Caki2 (cell line): ENCODE data around the gene CCK. TPM values are rescaled to one million over a fixed set of nuclear protein-coding genes. Genes with fewer than 3 reads are reported as not detected.
"Not testable (repeated sequence)": the region's sequence is repeated elsewhere in the genome, so short reads cannot be mapped to it uniquely, and the experiment has no call there.

Experiments
- DNase-seq: peaks from one replicate; pipeline ENCODE4 v3.0.0-alpha.2; 2015; ENCODE audit warnings: low read depth
- in situ Hi-C: cut with HindIII; loops from 2 replicates; pipeline ENCODE4 v1.10.0; 2016; ENCODE audit warnings: low sequenced_read_pairs, low pct_unique_long_range_greater_than_20kb, mixed read lengths
- total RNA-seq: library from RNA; depleted of rRNA; stranded (reverse); fragments of >200 nt; shearing (Covaris generic); gene quantifications from 2 replicates; pipeline ENCODE4 v1.2.3, GENCODE V29; 2014; ENCODE audit warnings: low replicate concordance; rRNA removed

Gene CCK
- total RNA-seq, result not detected in 2 replicates

GRCh38 chr3:42266085-42266484 lies at the start of gene CCK:
TSS of gene CCK (minus strand) at chr3:42266185. CDS start at chr3:42263630, 2,555 bp downstream.
- in situ Hi-C loops, result no loop called here

GRCh38 chr3:42314411-42314810 lies 48.4 kb upstream of the CCK start:
- in situ Hi-C loops, result no loop called here
- DNase-seq, result peak; percentile 10

More at GRCh38 chr3:42266085-42266484, at the start of gene CCK:
- no peak for DNase-seq

GRCh38 chr3:42308651-42309050 lies 42.7 kb upstream of the CCK start:
- no peak for DNase-seq
- in situ Hi-C loops, result no loop called here

- DNase-seq, result no peak
- in situ Hi-C loops, result no loop called here
These were observed 40.5 kb upstream of the CCK start for GRCh38 chr3:42306499-42306898.

- DNase-seq, result no peak
These were observed 37.1 kb upstream of the CCK start for GRCh38 chr3:42302924-42303634.

GRCh38 chr3:42301446-42302175 lies 35.6 kb upstream of the CCK start:
- DNase-seq, result no peak

More at GRCh38 chr3:42302924-42303634, 37.1 kb upstream of the CCK start:
- in situ Hi-C loops, result no loop called here

GRCh38 chr3:42300778-42301177 lies 34.8 kb upstream of the CCK start:
- no peak for DNase-seq
- in situ Hi-C loops, result no loop called here

More at GRCh38 chr3:42301446-42302175, 35.6 kb upstream of the CCK start:
- in situ Hi-C loops, result no loop called here

- in situ Hi-C loops, result no loop called here
- peak; percentile 10 for DNase-seq
These were observed 34.0 kb upstream of the CCK start for GRCh38 chr3:42300013-42300412.

GRCh38 chr3:42298259-42298658 lies 32.3 kb upstream of the CCK start:
- in situ Hi-C loops, result no loop called here
- no peak for DNase-seq

- DNase-seq, result no peak
- in situ Hi-C loops, result no loop called here
These were observed 26.0 kb upstream of the CCK start for GRCh38 chr3:42292009-42292408.

- in situ Hi-C loops, result no loop called here
- DNase-seq, result no peak
These were observed 25.2 kb upstream of the CCK start for GRCh38 chr3:42290966-42291714.

GRCh38 chr3:42289026-42289425 lies 23.0 kb upstream of the CCK start:
- in situ Hi-C loops, result no loop called here
- DNase-seq, result no peak

GRCh38 chr3:42288385-42288784 lies 22.4 kb upstream of the CCK start:
- in situ Hi-C loops, result no loop called here
- DNase-seq, result no peak

- in situ Hi-C loops, result not testable (repeated sequence)
These were observed 21.4 kb upstream of the CCK start for GRCh38 chr3:42287423-42287822.

GRCh38 chr3:42277676-42278075 lies 11.7 kb upstream of the CCK start:
- DNase-seq, result no peak
- in situ Hi-C loops, result no loop called here

More at GRCh38 chr3:42287423-42287822, 21.4 kb upstream of the CCK start:
- not testable (repeated sequence) for DNase-seq

- in situ Hi-C loops, result no loop called here
These were observed 10.5 kb upstream of the CCK start for GRCh38 chr3:42276141-42277132.

GRCh38 chr3:42275217-42275616 lies 9.2 kb upstream of the CCK start:
- in situ Hi-C loops, result no loop called here
- DNase-seq, result no peak

More at GRCh38 chr3:42276141-42277132, 10.5 kb upstream of the CCK start:
- no peak for DNase-seq

GRCh38 chr3:42274266-42274665 lies 8.3 kb upstream of the CCK start:
- in situ Hi-C loops, result no loop called here
- DNase-seq, result no peak
